ENCODE results near the gene SHROOM2. TPM values are rescaled to one million over a fixed set of nuclear protein-coding genes. Genes with fewer than 3 reads are reported as not detected.
A peak's percentile ranks its signal among the peaks of the same experiment; 100 is the strongest.

Gene SHROOM2
- total and polyA plus RNA-seq, 2 of the 4 experiments (the other 2 are of a cell fraction): 8.1 to 14.2 TPM

DNA sequence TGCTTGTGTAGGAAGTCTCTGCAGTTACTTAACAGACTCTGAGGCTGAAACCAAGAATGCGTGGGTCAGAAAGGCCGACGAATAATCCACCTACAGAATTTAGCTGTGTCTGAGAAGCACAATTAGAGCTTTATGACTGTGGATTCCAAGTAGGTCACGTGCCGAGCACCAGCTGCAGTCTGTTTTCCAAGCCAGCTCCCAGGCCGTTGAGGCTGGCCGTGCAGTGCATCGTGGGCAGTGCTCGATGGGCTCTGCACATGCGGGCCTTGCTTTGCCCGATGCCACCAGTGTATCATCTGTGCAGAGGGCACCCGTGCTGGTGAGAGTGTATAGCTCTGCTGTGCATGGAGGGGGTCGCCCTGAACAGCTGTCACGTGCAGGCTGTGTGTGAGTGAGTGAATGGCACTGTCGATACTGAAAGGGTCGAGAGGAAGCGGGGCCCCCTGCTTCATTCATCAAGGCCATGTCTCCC lies 113.4 kb downstream of the SHROOM2 start:
- 0 out of 2 replicates have a peak, but pooled peaks cover 5% of the 10 kb centered on the region for H3K9me1 ChIP-seq (ENCODE audit: insufficient read depth, low read length)

More for the DNA sequence above, 113.4 kb downstream of the SHROOM2 start:
- DNase-seq (peak; percentile 91), ATAC-seq (ENCODE audit: low read depth) (peak; percentile 48)
- dilution Hi-C loops (cut with HindIII; ENCODE audit: low sequenced_read_pairs, unreplicated experiment): no loop called here
- H2BK5ac ChIP-seq (ENCODE audit: low read depth, low read length, poor library complexity, severe bottlenecking): peak overlapping the region; percentile 94
- H3K4me3 ChIP-seq (ENCODE audit: insufficient read depth, low read depth, low read length): no peak overlapping the region
- peak overlapping the region; percentile 64 for H3K4me2 ChIP-seq (ENCODE audit: low read depth, low read length)
- H3K14ac ChIP-seq (replicated peaks; ENCODE audit: low read depth, low read length): peak overlapping the region; percentile 80
- POLR2A ChIA-PET (ENCODE audit: unreplicated experiment): no interaction called here
- WGBS, 2 experiments (ENCODE audit: extremely low coverage in 2 of 2, insufficient read length in 1 of 2): 48% methylated on average over 5 of the region's 17 CpGs; no CpG with 5 or more reads in 1 of the 2 experiments
- H3K9ac ChIP-seq (ENCODE audit: low read depth, low read length): no peak overlapping the region
- H3K4ac ChIP-seq (ENCODE audit: low read depth, low read length): peak overlapping the region; percentile 90
- in situ Hi-C loops (cut with MboI; ENCODE audit: low sequenced_read_pairs): loop anchor here (25.0 kb wide), 1 partner anchor 213 kb away; no protein-coding TSS in a partner anchor
- H2BK120ac ChIP-seq (ENCODE audit: low read depth, low read length): peak overlapping the region; percentile 99
- CTCF ChIA-PET: no interaction called here
- H2AFZ ChIP-seq (replicated peaks; ENCODE audit: low read length, poor library complexity): peak overlapping the region; percentile 77
- H4K20me1 ChIP-seq (ENCODE audit: insufficient read depth, low read length): no peaks in the 10 kb centered on the region
- H3K56ac ChIP-seq (ENCODE audit: extremely low read depth, insufficient read depth, low read length): no peak overlapping the region
- H3K27me3 ChIP-seq (ENCODE audit: control insufficient read depth, insufficient read depth, low read length): no peaks in the 10 kb centered on the region
- H3K23ac ChIP-seq (ENCODE audit: low read depth, low read length): peak overlapping the region; percentile 75; the same call in 1 of the 2 replicates
- BruUV-seq (replicated peaks): no TSS peak
- H2BK15ac ChIP-seq (ENCODE audit: low read depth, low read length): peak overlapping the region; percentile 74; the same call in 1 of the 3 replicates
- H3K27ac ChIP-seq (ENCODE audit: insufficient read depth, low read length): peak overlapping the region; percentile 85
- H4K91ac ChIP-seq (ENCODE audit: insufficient read depth, low read depth, low read length): peak overlapping the region; percentile 86
- H4K8ac ChIP-seq (ENCODE audit: low read depth in 2 of 2, low read length in 2 of 2): peak overlapping the region; percentile 73 to 83; a peak in 2 of 4 replicates
- TF ChIP-seq, protein P1, sequence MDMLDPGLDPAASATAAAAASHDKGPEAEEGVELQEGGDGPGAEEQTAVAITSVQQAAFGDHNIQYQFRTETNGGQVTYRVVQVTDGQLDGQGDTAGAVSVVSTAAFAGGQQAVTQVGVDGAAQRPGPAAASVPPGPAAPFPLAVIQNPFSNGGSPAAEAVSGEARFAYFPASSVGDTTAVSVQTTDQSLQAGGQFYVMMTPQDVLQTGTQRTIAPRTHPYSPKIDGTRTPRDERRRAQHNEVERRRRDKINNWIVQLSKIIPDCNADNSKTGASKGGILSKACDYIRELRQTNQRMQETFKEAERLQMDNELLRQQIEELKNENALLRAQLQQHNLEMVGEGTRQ (IDR thresholded peaks at IDR 0.05; ENCODE audit: low read depth, low read length): peak; percentile 91
- TF ChIP-seq CEBPB (IDR thresholded peaks at IDR 0.05; ENCODE audit: low read depth, low read length): no peak
- TF ChIP-seq BHLHE40 (IDR thresholded peaks at IDR 0.05; ENCODE audit: low read depth, low read length): peak; percentile 87
- 0 out of 2 replicates have a peak, but pooled peaks have one; percentile 3 for TF ChIP-seq RAD21 (IDR thresholded peaks at IDR 0.05; ENCODE audit: low read length)
- no peaks in the 10 kb centered on the region; the same call in 1 of the 2 replicates for H3K36me3 ChIP-seq (ENCODE audit: control insufficient read depth, insufficient read depth, low read length)
- H4K5ac ChIP-seq (ENCODE audit: low read depth, low read length): peak overlapping the region; percentile 16; the same call in 1 of the 2 replicates
- intact Hi-C loops (cut with micrococcal nuclease): loop anchor here (2.0 kb wide), 1 partner anchor 55 kb away; no protein-coding TSS in a partner anchor
- no peak overlapping the region for H2AK9ac ChIP-seq (replicated peaks; ENCODE audit: low read depth, low read length, poor library complexity)
- H3K18ac ChIP-seq (ENCODE audit: low read depth, low read length): peak overlapping the region; percentile 55
- peaks cover 20% of the 10 kb centered on the region for H3K4me1 ChIP-seq (ENCODE audit: control insufficient read depth, insufficient read depth, low read length)
- H2AK5ac ChIP-seq (ENCODE audit: low read depth, low read length): peak overlapping the region; percentile 81; the same call in 1 of the 2 replicates
- H3K9me3 ChIP-seq (ENCODE audit: control insufficient read depth, insufficient read depth, low read length): no peaks in the 10 kb centered on the region
- H3K79me1 ChIP-seq (ENCODE audit: low read depth in 1 of 2, low read length in 2 of 2): peaks cover 8 to 39% of the 10 kb centered on the region in 2 experiments
- H2BK20ac ChIP-seq (ENCODE audit: low read depth, low read length): peak overlapping the region; percentile 69
